Tongue (tissue), 2 donors: ENCODE results near the gene TPCN2. TPM values are rescaled to one million over a fixed set of nuclear protein-coding genes. Genes with fewer than 3 reads are reported as not detected.

Experiments used
- DNase-seq: peaks from one replicate; pipeline ENCODE4 v3.0.0-alpha.2; 2015
- total RNA-seq: library from RNA; depleted of rRNA; stranded (reverse); fragments of >200 nt; gene quantifications from one replicate; pipeline ENCODE4 v1.2.3, GENCODE V29; 2014

Gene TPCN2
- total RNA-seq, 1 donor from 2014 or later, result 11.5 TPM

DNA sequence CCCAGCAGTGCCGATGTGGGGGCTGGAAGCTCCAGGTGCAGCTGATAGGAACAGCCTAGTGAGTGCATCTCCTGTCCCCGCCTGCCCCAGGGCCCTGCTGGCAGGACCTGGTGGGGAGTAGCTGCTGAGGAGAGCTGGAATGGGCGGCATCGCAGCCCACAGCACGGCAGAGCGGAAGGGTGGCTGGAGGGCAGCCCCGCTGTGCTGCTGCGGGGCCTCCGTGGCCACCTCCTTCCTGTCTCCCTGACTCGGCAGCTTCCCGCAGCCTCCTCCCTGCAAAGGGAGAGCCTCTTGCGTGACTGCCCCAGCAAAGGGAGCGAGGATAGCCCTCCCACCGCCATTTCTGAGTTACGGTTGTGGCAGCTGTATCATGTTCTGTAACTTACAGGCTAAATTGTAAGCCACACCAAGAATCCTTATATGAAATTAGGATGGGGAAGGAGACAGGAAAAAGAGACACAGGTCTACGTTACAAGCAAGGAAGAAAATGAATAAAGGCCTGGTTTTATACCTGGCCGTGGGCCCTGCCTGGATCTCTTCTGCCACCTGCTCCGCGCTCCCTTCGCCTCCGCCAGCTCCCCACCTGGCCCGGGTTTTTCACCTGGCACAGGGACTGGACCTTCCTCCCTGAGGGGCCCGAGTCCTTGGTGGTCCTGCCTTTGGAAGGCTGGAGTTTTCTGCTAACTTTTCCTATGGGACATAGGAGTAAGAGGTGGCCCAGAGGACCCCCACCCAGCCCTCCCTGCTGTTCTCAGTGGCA is 10.0 kb downstream of the TPCN2 start:
- no peak for DNase-seq

DNA sequence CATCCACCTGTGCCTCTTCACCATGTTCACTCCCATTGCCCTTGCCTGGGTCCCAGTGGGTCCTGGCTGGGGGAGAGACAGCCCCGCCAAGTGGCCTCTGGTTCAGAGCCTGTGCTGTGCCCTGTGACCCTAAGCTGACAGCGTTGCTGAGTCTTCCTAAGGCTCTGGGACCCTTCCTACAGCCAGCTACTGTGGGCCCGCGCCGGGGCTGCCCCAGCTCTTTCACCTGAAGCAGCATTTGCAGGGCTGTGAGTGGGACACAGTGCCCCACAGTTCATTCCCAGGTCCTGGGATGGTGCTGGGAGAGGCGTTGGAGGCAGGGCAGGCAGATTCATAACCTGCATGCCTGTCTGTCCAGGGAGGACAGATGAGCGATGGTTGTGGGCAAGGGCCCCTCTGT is 10.7 kb downstream of the TPCN2 start:
- no peak for DNase-seq

DNA sequence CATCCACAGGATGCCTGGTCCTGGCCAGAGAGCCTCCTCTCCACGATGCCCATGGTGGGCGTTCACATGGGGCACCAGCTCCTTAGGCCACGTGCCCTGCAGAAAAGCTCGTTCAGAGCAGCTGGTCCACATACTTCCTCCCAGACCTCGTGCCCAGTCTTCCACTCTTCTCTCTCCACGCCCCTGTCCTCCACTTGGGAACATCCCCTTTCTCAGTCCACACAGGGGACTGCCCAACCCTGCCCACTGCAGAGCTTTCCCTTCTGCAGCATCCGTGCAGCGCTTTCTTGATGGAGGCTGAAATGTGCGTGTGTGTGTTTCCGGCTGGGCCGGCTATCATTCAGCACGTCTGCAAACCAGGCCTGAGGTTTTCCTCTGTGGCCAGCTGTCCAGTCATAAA is 11.3 kb downstream of the TPCN2 start:
- DNase-seq, result no peak

DNA sequence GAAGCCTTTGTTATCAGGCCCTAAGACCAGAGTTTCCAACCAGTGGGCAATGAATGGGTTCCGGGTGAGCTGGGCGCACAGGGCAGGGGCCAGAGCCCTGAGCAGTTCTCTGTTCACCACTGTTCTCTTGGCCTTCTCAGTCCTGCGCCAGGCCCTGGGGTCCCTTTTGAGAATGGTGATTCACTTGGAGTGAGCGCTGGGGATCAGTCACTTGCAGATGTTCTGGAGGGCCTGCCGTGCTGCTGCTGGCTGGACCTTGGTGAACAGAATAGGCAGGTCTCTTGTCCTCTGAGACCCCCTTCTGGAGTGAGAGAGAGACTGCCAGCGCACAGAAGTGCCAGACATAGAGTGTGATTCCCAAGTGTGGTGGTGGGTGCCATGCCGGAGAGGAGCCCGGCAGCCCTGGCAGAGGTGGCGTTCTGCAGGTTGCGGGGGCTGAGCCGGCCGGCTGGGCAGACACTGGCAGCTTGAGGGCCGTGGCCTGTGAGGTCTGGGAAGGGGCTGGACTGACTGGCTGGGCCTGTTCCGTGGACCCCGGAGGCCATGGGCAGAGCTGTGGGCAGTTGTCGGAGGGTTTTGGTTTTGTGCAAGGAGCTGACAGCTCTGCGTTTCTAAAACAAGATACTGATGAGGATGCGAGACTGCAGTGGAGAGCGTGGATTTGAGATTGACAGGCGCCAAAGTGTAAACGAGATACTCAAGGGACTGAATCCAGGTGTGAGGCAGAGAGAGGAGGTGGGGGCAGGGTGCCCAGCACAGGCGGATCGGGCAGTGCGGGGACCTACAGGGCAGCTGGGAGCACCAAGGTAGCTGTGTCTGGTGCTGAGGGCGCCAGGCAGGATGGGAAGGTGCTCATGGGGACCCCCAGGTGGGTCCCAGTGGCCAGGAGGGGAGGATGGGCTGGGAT is 12.3 kb downstream of the TPCN2 start:
- DNase-seq, result no peak

DNA sequence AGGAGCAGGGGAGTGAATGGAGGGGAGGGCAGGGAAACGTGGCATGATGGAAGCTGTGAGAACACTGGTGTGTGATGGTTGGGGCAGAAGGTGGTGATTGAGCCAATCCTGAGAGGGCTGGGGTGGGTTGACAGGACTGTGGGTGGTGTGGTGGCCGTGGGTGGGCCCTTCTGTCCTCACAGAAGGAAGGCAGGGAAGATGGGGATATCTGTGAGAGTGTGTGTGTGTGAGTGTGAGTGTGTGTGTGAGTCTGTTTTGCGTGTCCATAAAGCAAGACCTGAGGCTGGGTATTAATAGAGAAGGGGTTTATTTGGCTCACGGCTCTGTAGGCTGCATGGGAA is 13.0 kb downstream of the TPCN2 start:
- no peak for DNase-seq

DNA sequence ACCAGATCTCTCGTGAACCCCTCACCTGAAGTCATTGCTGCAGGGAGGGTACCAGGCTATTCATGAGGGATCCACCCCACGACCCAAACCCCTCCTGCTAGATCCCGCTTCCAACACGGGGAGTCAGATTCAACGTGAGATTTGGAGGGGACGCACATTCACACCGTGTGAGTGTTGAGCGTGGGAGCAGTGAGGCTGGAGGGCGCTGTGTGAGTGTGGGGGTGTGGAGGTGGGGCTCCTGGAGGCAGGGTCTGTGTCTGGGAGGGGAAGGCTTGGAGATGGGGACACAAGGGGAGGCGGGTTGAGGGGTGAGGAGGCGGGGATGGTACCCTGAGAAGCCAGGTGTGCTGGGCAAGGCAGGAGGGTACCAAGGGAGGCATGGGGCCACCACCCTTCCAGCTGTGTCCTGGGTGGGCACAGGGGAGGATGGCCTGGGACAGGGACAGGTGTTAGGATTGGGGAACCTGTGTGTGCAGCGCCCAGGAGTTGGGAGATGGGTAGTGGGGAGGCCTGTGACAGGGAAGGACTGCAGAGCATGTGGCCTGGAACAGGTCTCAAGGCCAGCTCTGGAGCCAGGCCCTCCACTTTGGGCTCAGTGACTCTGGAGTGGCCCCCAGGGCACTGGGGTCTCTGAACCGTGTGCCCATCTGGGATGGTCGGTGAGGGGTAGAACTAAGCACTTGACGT is 13.6 kb downstream of the TPCN2 start:
- no peak for DNase-seq

DNA sequence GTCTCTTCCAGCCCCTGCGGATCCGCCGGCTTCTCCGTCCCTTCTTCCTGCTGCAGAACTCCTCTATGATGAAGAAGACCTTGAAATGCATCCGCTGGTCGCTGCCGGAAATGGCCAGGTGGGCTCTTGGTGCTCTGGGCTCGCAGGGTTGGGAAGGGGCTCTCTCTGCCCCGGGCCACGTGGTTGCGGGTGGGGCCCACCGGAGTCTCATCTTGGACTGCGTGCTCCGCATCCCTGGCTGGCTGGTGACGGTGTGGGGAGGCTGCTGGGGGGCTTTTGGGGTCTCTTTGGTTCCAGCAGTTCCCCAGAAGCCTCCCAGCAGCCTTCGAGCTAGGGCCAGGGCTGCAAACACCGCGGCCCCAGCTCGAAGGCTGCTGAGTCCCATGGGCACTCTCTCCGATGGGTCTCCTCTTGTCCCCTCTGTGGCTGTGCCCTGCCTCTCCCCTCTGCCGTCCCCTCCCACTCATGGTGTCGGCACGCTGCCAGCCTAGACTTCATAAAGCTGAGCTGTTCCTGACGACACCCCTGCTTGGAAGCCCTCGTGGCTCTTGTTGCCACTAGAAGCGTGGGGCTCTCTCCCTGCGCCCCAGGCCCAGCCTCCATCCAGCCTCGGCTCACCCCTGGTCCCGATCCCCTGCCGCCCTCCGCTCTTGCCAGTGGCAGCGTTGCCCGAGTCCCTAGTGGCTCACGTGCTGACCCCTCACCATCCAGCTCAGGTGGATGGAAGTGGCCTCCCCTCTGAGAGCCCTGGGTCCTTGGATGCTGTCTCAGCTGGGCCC is 14.3 kb downstream of the TPCN2 start:
- DNase-seq, result no peak

DNA sequence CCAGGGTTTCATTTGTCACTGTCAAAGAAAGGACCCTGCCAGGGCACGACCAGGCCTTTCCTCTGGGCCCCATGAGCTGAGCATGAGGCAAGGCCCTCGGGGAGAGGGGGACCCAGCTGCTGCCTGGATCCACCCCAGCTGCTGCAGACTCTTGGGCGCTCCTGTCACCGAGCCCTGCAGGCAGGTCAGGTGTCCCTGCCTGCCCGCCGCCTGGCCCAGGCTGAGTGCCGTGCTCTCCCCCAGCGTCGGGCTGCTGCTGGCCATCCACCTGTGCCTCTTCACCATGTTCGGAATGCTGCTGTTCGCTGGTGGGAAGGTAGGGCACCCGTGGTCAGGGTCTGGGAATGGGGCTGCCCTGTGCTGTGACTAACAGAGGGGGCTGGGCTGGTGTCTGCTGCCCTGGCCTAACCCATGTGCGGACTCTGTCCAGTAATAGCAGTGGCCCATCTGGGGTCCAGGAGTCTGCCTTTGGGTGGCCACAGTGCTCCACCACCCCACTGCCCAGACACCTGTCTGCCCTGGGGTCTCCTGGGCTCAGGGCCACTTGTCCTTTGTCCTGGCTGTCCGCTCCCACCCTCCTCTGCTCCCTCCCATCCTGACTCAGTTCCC is 15.0 kb downstream of the TPCN2 start:
- DNase-seq, result no peak

DNA sequence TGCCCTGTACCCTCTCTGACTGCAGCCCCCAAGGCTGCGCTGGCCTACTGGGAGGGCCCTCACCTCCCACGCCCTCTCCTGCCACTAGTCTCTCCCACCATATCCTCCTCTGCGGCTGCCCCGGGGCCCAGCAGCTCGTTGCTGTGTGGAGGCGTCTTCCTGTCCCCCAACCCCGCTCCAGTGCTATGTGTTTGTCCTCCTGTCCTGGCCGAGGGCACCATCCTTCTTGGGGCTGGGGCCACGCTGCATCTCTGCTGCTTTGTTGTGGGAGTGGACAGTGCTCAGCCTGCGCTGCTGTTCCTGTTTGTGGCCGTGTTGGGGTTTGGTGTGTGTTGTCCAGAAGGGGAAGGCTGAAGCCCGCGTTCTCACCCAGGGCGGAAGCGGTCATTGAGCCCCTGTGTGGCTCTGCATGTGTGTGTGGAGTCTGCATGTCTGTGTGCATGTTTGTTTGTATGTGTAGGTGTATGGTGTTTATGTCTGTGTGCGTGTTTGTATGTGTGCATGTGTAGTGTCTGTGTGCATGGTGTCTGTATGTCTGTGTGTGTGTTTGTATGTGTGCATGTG is 15.7 kb downstream of the TPCN2 start:
- DNase-seq, result no peak

DNA sequence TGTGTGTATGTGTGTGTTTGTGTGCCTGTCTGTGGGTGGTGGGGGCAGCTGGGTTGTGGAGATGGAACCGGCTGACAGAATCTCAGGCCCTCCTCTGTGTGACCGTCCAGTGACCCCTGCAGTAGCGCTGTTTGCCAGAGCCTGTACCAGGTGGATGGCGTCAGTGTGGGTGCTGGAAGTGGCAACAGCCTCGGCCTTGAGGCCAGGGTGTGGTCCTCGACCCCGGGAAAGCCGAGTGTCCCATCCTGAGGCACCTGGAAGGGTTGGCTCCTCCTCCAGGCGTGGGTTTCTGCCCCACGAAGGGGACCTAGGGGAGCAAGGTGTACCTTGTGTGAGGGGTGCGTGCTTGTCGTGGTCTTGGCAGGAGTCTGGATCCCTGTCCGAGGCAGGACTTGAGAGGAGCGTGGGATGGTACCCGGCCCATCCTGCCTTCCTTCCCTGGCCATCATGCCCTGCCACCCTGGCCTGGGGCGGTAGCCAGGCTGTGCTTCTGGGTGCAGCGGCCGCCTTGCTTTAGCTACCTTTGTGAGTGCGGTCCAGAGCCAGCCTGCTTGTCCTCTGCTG is 16.5 kb downstream of the TPCN2 start:
- DNase-seq, result no peak

DNA sequence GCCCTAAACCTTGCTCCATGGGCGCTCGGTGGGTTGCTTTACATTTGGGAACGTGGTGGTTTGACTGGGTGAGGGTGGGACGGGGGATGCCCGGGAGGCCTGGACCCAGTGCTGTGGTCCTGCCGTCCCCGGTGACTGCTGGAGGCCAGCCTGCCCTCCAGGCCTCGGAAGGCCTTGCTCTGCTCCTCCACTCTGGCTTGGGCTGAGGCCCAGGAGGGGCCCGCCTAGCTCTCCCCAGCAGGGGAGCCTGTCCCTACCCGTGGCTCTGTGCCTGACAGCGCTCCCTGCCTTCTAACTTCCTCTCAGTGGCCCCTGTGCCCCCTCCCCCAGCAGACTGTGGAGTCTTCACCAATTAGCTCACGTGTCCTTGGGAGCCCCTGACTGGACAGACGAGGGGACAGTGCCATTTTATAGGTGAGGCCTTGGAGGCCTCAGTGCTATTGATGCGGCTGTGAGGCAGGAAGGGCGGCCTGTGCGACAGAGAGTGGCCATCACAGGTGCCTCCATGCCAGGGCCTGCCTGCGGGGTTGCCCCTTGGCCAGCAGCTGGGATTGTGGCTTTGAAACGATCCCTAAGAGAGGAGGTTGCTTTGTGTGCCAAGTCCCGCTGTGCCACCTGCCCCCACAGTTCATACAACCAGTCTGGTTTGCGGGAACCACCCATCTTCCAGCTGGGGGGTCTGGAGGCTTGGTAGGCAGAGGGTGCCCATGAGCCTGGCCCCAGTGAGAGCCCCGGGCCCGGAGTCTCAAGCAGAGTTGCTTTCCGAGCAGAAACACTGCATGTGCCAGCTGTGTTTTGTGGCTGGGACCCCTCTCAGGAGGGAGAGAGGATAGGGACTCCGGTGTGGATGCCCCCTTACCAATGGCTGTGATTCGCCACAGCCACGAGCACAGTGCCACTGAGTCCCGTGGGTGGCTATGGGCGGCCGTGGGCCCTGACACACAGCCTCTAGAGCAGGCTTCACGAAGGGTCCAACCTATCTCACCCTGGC is 17.7 kb downstream of the TPCN2 start:
- DNase-seq, result no peak

DNA sequence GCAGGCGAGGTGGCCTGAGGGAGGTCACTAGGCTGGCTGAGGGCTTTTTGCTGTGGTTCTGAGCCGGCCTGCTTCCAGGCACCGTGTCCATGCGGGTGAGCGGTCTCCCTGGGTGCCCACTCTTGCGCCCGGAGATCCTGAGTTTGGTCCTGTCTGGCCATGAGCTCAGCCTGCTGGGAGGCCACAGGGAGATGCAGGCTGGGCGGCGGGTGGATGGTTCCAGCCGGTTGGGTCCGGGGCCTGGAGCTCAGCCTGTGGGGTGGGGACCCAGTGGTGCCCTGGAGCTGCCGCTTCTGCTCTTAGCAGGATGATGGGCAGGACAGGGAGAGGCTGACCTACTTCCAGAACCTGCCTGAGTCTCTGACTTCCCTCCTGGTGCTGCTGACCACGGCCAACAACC is 18.5 kb downstream of the TPCN2 start:
- no peak for DNase-seq

DNA sequence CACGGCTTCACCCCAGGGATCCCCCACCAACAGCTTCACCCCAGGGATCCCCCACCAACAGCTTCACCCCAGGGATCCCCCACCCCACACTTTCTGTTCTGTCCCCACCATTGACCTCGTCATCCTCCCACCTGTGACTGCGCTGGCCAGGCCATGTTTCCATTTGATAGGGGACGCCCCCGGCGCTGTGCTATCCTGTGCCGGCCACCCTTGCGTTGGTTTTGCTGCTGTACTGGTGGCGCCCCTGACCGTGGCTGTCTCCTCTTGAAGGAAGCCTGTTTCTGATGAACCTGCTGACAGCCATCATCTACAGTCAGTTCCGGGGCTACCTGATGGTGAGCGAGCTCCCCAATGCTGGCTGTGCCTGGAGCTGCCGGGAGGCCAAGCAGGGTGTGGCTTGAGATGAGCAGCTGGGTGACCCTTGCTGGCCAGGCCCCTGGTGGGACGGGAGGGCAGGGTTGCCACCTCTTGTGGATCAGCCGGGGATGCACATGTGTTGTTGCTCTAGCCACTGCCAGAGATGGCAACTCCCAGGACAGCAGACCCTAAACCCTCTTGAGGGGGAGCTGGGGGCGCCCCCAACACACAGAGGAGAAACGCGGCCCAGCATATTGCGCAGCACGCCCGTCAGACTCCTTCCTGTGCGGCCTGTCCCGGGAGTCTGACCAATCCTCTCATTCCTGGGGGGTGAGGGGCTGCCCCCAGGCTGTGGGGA is 22.5 kb downstream of the TPCN2 start:
- DNase-seq, result no peak

DNA sequence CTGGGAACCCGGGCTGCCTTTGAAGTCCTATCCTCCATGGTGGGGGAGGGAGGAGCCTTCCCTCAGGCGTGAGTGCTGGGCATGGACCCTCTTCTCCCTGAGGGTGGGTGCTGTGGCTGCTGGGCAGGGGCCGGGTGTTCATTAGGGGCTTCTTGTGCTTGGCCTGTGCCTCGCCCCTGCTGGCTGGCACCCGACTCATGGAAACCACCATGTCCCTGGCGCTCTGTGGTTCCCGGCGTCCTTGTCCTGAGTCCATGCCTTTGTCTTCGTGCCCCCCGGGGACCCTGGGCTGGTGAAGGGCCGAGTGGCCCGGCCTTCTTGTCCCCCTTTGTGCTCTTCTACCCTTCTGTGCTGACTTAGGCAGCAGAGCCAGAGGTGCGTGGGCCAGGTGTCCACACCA is 23.2 kb downstream of the TPCN2 start:
- no peak for DNase-seq

DNA sequence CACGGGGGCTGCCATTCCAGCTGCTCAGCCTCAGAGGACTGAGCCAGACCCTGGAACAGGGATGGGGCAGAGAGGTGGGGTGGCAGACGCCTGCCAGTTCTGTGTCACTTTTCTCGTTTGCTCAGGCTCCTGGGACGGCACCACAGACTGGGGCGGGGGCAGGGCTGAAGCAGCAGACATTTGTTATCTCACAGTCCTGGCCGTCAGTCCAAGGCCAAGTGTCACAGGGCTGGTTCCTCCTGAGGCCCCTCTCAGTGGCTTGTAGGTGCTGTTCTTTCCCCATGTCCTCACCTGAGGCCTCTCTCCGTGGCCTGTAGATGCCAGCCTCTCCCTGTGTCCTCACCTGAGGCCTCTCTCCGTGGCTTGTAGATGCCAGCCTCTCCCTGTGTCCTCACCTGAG is 24.7 kb downstream of the TPCN2 start:
- no peak for DNase-seq

DNA sequence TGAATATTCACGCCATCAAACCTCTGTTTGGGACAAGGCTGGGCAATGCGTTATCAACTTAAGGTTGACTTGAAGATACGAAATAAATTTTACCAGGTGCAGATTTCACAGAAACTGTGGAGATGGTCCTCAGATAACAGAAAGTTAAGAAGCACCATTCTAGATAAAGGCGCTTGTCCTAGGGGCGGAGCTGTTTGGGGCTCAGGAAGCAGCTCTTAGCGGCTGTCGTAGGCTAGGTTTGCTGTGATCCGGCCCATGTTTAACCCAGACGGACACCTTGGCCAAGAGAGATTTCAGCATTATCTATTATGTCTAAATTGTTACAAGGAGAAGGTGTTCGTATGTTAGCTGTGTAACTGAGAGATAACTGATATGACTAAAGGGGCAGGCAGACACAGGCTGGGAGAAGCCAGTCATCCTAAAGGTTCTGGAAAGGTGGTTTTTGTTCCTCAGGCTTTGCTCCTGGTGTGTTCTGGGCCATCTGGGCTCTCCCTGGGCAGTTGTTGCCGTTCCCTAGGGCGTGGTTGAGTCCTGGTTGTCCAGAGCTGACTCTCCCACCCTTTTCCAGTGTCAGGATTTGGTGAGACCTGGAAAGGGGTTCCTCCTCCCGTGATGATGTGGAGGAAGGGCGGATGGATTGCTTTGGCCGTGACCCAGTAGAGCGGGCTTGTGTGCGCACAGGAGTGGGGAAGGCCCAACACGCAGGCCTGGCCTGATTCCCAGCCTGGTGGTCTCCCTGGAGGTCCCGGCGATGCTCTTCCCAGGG is 25.8 kb downstream of the TPCN2 start:
- DNase-seq, result no peak

DNA sequence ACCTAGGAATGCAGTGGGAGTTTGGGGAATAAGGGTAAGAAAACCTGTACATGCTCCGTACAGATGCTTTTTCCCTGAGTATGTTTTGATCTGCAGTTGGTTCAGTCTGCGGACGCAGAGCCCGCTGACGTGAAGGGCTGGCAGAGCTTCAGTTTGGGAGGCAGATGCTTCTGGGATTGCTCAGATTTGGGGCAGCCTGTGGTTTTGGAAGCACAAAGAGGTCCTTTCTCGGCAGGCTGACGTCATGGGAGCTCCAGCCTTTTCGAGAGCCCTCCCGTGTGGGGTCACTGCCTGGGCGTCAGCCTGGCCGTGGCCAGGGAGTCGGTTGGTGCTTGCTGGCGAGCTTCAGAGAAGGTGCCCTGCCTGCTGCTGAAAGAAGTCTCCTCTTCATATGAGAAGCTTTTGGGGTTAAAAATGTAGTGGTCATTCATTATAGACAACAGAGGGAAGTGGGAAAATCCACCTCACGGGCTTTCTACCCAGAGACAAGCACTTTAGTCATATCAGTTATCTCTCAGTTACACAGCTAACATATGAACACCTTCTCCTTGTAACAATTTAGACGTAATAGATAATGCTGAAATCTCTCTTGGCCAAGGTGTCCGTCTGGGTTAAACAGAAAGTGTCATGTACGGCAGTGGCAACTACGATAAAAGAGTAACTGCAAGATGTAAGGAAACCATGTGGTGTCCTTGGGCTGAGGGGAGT is 26.8 kb downstream of the TPCN2 start:
- DNase-seq, result peak; percentile 57
